IMR-90 (cell line): Measurements from ENCODE around the gene TSPAN3. TPM values are rescaled to one million over a fixed set of nuclear protein-coding genes. Genes with fewer than 3 reads are reported as not detected.

ENCODE experiments used
- ATAC-seq: fragments of 200-7000 bp; cut with Tn5 transposase; 2 replicates; pipeline ENCODE4 v1.9.1; 2020; ENCODE audit warnings: low read depth, mild to moderate bottlenecking, moderate library complexity
- BruUV-seq: library from RNA; stranded (reverse); fragments of 400-500 nt; replicated peaks from 2 replicates; lab custom pipeline; 2021; lab: Mats Ljungman, UMichigan
- CTCF ChIA-PET: fragments of 300-600 bp; formaldehyde crosslinking; extraction: SDS; loops from one replicate; lab custom pipeline; 2021; ENCODE audit warnings: antibody characterized with exemption; lab: Yijun Ruan, JAX
- POLR2A ChIA-PET: fragments of 300-600 bp; sonication (Branson Sonifier 250); formaldehyde crosslinking; loops from one replicate; lab custom pipeline; 2022; ENCODE audit warnings: antibody characterized with exemption; ENCODE audit not compliant: unreplicated experiment; lab: Charles Lee
- DNase-seq: peaks from one replicate; pipeline ENCODE4 v3.0.0; 2013
- H2AFZ ChIP-seq: replicated peaks from 2 replicates; pipeline ENCODE3; 2013; ENCODE audit warnings: low read length, mild to moderate bottlenecking; ENCODE audit not compliant: poor library complexity
- H2AK5ac ChIP-seq: 2 replicates; pipeline ENCODE4 v1.6.1; 2013; ENCODE audit warnings: low read depth, low read length, inconsistent platforms
- H2AK9ac ChIP-seq: replicated peaks from 2 replicates; pipeline ENCODE3; 2013; ENCODE audit warnings: mild to moderate bottlenecking, low read depth, low read length, moderate library complexity; ENCODE audit not compliant: poor library complexity
- H2BK120ac ChIP-seq: 2 replicates; pipeline ENCODE4 v1.6.1; 2013; ENCODE audit warnings: low read depth, low read length, inconsistent platforms
- H2BK15ac ChIP-seq: 3 replicates; pipeline ENCODE4 v1.6.1; 2013; ENCODE audit warnings: low read depth, low read length, inconsistent platforms
- H2BK20ac ChIP-seq: 2 replicates; pipeline ENCODE4 v1.6.1; 2013; ENCODE audit warnings: low read depth, mild to moderate bottlenecking, inconsistent platforms, low read length, moderate library complexity
- H2BK5ac ChIP-seq: 2 replicates; pipeline ENCODE4 v1.6.1; 2013; ENCODE audit warnings: mild to moderate bottlenecking, low read depth, low read length, inconsistent platforms; ENCODE audit not compliant: poor library complexity, severe bottlenecking
- H3K14ac ChIP-seq: replicated peaks from 2 replicates; pipeline ENCODE4 v1.6.1; 2013; ENCODE audit warnings: low read depth, low read length, inconsistent platforms
- H3K18ac ChIP-seq: 2 replicates; pipeline ENCODE4 v1.6.1; 2013; ENCODE audit warnings: low read depth, low read length, control low read depth
- H3K23ac ChIP-seq: 2 replicates; pipeline ENCODE4 v1.6.1; 2013; ENCODE audit warnings: low read depth, low read length, inconsistent platforms
- H3K27ac ChIP-seq: 2 replicates; pipeline ENCODE4 v1.5.1; 2013; ENCODE audit warnings: mild to moderate bottlenecking, control low read depth, low read length; ENCODE audit not compliant: insufficient read depth
- H3K27me3 ChIP-seq: 2 replicates; pipeline ENCODE4 v1.6.1; 2013; ENCODE audit warnings: low read length; ENCODE audit not compliant: control insufficient read depth, insufficient read depth
- H3K36me3 ChIP-seq: 2 replicates; pipeline ENCODE4 v1.6.1; 2013; ENCODE audit warnings: low read length, mixed read lengths; ENCODE audit not compliant: control insufficient read depth, insufficient read depth
- H3K4ac ChIP-seq: 2 replicates; pipeline ENCODE4 v1.6.1; 2013; ENCODE audit warnings: low read depth, low read length, inconsistent platforms
- H3K4me1 ChIP-seq: 2 replicates; pipeline ENCODE4 v1.6.1; 2013; ENCODE audit warnings: low read length, mixed read lengths; ENCODE audit not compliant: control insufficient read depth, insufficient read depth
- H3K4me2 ChIP-seq: 2 replicates; pipeline ENCODE4 v1.6.1; 2013; ENCODE audit warnings: low read depth, mild to moderate bottlenecking, control low read depth, low read length, moderate library complexity
- H3K4me3 ChIP-seq: 2 replicates; pipeline ENCODE4 v1.5.1; 2013; ENCODE audit warnings: low read depth, mild to moderate bottlenecking, control low read depth, low read length, moderate library complexity; ENCODE audit not compliant: insufficient read depth
- H3K56ac ChIP-seq: 2 replicates; pipeline ENCODE4 v1.6.1; 2013; ENCODE audit warnings: low read length, inconsistent platforms; ENCODE audit not compliant: insufficient read depth; ENCODE audit errors: extremely low read depth
- H3K79me1 ChIP-seq, 2 experiments: 2 replicates each; pipeline ENCODE4 v1.6.1; 2013; ENCODE audit warnings: low read length in 2 of 2, inconsistent platforms in 1 of 2, low read depth in 1 of 2
- H3K9ac ChIP-seq: 2 replicates; pipeline ENCODE4 v1.6.1; 2013; ENCODE audit warnings: low read depth, low read length, control low read depth
- H3K9me1 ChIP-seq: 2 replicates; pipeline ENCODE4 v1.6.1; 2013; ENCODE audit warnings: low read length, inconsistent platforms; ENCODE audit not compliant: insufficient read depth
- H3K9me3 ChIP-seq: 2 replicates; pipeline ENCODE4 v1.6.1; 2013; ENCODE audit warnings: low read length; ENCODE audit not compliant: control insufficient read depth, insufficient read depth
- H4K20me1 ChIP-seq: 2 replicates; pipeline ENCODE4 v1.6.1; 2013; ENCODE audit warnings: low read length, inconsistent platforms; ENCODE audit not compliant: insufficient read depth
- H4K5ac ChIP-seq: 2 replicates; pipeline ENCODE4 v1.6.1; 2013; ENCODE audit warnings: mild to moderate bottlenecking, low read depth, low read length, control low read depth
- H4K8ac ChIP-seq, 2 experiments: 2 replicates each; pipeline ENCODE4 v1.6.1; 2013; ENCODE audit warnings: low read depth in 2 of 2, low read length in 2 of 2, control low read depth in 1 of 2, inconsistent platforms in 1 of 2
- H4K91ac ChIP-seq: 2 replicates; pipeline ENCODE4 v1.6.1; 2013; ENCODE audit warnings: low read depth, low read length, inconsistent platforms; ENCODE audit not compliant: insufficient read depth
- BHLHE40 ChIP-seq: fragments of 150-350 bp; IDR thresholded peaks from 2 replicates; pipeline ENCODE4 v1.6.1; 2016; ENCODE audit warnings: mild to moderate bottlenecking, low read depth, low read length
- CEBPB ChIP-seq: IDR thresholded peaks from 2 replicates; pipeline ENCODE4 v1.6.1; 2012; ENCODE audit warnings: low read depth, low read length, improper control_type of control experiment
- CHD1 ChIP-seq: IDR thresholded peaks from 2 replicates; pipeline ENCODE4 v1.6.1; 2012; ENCODE audit warnings: low read depth, low read length, improper control_type of control experiment
- FOS ChIP-seq: fragments of 150-350 bp; IDR thresholded peaks from 2 replicates; pipeline ENCODE4 v1.6.1; 2016; ENCODE audit warnings: low read depth, low read length
- MAZ ChIP-seq: IDR thresholded peaks from 2 replicates; pipeline ENCODE4 v1.6.1; 2012; ENCODE audit warnings: low read depth, mild to moderate bottlenecking, low read length, improper control_type of control experiment, moderate library complexity, borderline replicate concordance
- MXI1 ChIP-seq: IDR thresholded peaks from 2 replicates; pipeline ENCODE4 v1.6.1; 2012; ENCODE audit warnings: low read depth, mild to moderate bottlenecking, low read length, moderate library complexity, borderline replicate concordance
- NFE2L2 ChIP-seq: fragments of 150-350 bp; IDR thresholded peaks from 2 replicates; pipeline ENCODE4 v1.6.1; 2016; ENCODE audit warnings: low read depth, mild to moderate bottlenecking, low read length
- POLR2A ChIP-seq: IDR thresholded peaks from 2 replicates; pipeline ENCODE4 v1.6.1; 2012; ENCODE audit warnings: mild to moderate bottlenecking, low read depth, low read length
- RCOR1 ChIP-seq: IDR thresholded peaks from 2 replicates; pipeline ENCODE4 v1.6.1; 2012; ENCODE audit warnings: mild to moderate bottlenecking, low read length, improper control_type of control experiment; ENCODE audit not compliant: insufficient replicate concordance
- RFX5 ChIP-seq: IDR thresholded peaks from 2 replicates; pipeline ENCODE4 v1.8.0; 2012; ENCODE audit warnings: low read depth, mild to moderate bottlenecking, low read length, moderate library complexity
- WGBS, 2 experiments: methylation state at CpG; one replicate each; pipeline versions ENCODE4 v1.1.5 to v1.1.7; 2013; ENCODE audit warnings: missing lambda C conversion rate in 2 of 2; ENCODE audit not compliant: insufficient read length in 1 of 2; ENCODE audit errors: extremely low coverage in 2 of 2; 5-methylcytosine and 5-hydroxymethylcytosine counted together
- dilution Hi-C: fragments of 300-500 bp; cut with HindIII; formaldehyde crosslinking; loops from one replicate; pipeline ENCODE4 v1.14.3; 2018; ENCODE audit warnings: low sequenced_read_pairs; ENCODE audit not compliant: unreplicated experiment
- in situ Hi-C: fragments of 300-500 bp; cut with MboI; formaldehyde crosslinking; loops from 3 replicates; pipeline ENCODE4 v1.14.3; 2019; ENCODE audit warnings: low sequenced_read_pairs, inconsistent platforms, mixed read lengths
- intact Hi-C: fragments of 100-400 bp; cut with micrococcal nuclease; formaldehyde crosslinking; loops from 2 replicates; pipeline ENCODE4 v1.10.0; 2022
- polyA plus RNA-seq, 3 experiments: library from polyadenylated mRNA; depleted of rRNA; stranded (reverse); fragments of >200 nt; gene quantifications; 2 replicates each; pipeline ENCODE4 v1.2.3, GENCODE V29; 2012; ENCODE audit warnings: low replicate concordance in 1 of 3
- total RNA-seq: library from RNA; depleted of rRNA; stranded (reverse); fragments of >200 nt; gene quantifications from 2 replicates; pipeline ENCODE4 v1.2.3, GENCODE V29; 2012
- TF ChIP-seq, protein P1 (sequence below): fragments of 150-350 bp; IDR thresholded peaks from 2 replicates; pipeline ENCODE4 v1.6.1; 2016; ENCODE audit warnings: low read depth, mild to moderate bottlenecking, low read length, moderate library complexity, borderline replicate concordance
- TF ChIP-seq, protein P2 (sequence below): fragments of 150-350 bp; IDR thresholded peaks from 2 replicates; pipeline ENCODE4 v1.6.1; 2017; ENCODE audit warnings: mild to moderate bottlenecking, antibody characterized with exemption, low read length, low read depth
- TF ChIP-seq, protein P3 (sequence below): conservative IDR thresholded peaks from 2 replicates; pipeline ENCODE4 v1.5.1; 2012; ENCODE audit warnings: mild to moderate bottlenecking, low read depth, low read length, improper control_type of control experiment

TSPAN3 gene
- total and polyA plus RNA-seq, 2 of the 4 experiments (the other 2 are of a cell fraction), result 270 to 295 TPM

DNA sequence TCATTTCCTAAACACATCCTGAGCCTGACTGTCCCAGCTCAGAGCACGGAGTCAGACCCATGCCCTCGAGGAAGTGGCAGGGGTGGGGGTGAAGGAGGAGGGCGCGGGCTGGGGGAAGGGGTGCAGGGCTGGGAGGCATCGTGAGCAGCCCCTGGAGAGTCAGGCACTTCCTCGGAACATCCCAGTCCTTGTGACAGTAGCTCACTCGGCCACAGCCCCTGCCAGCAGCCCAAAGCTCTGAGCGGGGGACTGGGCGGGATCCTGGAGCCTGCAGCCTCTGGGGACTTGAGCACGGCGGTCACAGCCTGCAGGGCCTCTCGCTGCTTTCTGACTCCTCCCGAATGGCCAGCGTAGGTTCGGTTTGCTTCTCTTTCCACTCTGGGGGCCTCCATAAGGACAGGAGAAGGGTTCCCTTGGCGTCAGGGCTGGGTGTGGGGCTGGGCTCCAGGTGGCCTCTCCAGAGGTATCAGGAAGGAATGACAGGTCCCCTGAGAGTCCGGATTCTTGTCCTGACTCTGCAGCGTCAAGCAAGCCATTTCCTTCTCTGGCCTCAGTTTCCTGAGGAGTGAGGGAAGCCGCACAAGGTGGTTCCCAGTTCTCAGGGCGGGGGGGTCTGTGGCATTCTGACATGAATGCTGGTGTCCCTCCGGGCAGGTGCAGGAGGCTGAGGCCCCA lies 55.1 kb downstream of the TSPAN3 start:
- H3K18ac ChIP-seq, result no peak overlapping the region
- no peak overlapping the region for H3K9ac ChIP-seq
- H3K4me3 ChIP-seq, result no peak overlapping the region
- in situ Hi-C loops, result no loop called here
- 48% methylated on average over 5 of the region's 21 CpGs; no CpG with 5 or more reads in 1 of the 2 experiments for WGBS, 2 experiments
- peaks cover 2% of the 10 kb centered on the region for H3K4me1 ChIP-seq
- intact Hi-C loops, result no loop called here
- no peak overlapping the region for H4K91ac ChIP-seq
- no peak overlapping the region for H3K4ac ChIP-seq
- no peak overlapping the region for H2BK5ac ChIP-seq
- no peaks in the 10 kb centered on the region for H3K9me3 ChIP-seq
- peaks cover 6% of the 10 kb centered on the region for H3K9me1 ChIP-seq
- peak overlapping the region; percentile 9 for H2AK9ac ChIP-seq
- H3K56ac ChIP-seq, result no peak overlapping the region
- H2BK15ac ChIP-seq, result no peak overlapping the region
- TF ChIP-seq RFX5 (no peak), CHD1 (no peak), RCOR1 (no peak), CEBPB (no peak), BHLHE40 (no peak), FOS (no peak), POLR2A (no peak), MXI1 (no peak), MAZ (no peak), NFE2L2 (no peak)
- TF ChIP-seq, protein P1, sequence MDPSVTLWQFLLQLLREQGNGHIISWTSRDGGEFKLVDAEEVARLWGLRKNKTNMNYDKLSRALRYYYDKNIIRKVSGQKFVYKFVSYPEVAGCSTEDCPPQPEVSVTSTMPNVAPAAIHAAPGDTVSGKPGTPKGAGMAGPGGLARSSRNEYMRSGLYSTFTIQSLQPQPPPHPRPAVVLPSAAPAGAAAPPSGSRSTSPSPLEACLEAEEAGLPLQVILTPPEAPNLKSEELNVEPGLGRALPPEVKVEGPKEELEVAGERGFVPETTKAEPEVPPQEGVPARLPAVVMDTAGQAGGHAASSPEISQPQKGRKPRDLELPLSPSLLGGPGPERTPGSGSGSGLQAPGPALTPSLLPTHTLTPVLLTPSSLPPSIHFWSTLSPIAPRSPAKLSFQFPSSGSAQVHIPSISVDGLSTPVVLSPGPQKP, result no peak
- TF ChIP-seq, protein P2, sequence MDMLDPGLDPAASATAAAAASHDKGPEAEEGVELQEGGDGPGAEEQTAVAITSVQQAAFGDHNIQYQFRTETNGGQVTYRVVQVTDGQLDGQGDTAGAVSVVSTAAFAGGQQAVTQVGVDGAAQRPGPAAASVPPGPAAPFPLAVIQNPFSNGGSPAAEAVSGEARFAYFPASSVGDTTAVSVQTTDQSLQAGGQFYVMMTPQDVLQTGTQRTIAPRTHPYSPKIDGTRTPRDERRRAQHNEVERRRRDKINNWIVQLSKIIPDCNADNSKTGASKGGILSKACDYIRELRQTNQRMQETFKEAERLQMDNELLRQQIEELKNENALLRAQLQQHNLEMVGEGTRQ, result no peak
- TF ChIP-seq, protein P3, sequence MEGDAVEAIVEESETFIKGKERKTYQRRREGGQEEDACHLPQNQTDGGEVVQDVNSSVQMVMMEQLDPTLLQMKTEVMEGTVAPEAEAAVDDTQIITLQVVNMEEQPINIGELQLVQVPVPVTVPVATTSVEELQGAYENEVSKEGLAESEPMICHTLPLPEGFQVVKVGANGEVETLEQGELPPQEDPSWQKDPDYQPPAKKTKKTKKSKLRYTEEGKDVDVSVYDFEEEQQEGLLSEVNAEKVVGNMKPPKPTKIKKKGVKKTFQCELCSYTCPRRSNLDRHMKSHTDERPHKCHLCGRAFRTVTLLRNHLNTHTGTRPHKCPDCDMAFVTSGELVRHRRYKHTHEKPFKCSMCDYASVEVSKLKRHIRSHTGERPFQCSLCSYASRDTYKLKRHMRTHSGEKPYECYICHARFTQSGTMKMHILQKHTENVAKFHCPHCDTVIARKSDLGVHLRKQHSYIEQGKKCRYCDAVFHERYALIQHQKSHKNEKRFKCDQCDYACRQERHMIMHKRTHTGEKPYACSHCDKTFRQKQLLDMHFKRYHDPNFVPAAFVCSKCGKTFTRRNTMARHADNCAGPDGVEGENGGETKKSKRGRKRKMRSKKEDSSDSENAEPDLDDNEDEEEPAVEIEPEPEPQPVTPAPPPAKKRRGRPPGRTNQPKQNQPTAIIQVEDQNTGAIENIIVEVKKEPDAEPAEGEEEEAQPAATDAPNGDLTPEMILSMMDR, result no peak
- CTCF ChIA-PET, result no interaction called here
- peaks cover 22% of the 10 kb centered on the region for H3K27me3 ChIP-seq
- H3K79me1 ChIP-seq, result no peaks in the 10 kb centered on the region
- no peaks in the 10 kb centered on the region for H4K20me1 ChIP-seq
- no peak overlapping the region for H2BK120ac ChIP-seq
- POLR2A ChIA-PET, result no interaction called here
- H4K8ac ChIP-seq, result no peak overlapping the region
- no peak overlapping the region for H3K4me2 ChIP-seq
- BruUV-seq, result no TSS peak
- H3K23ac ChIP-seq, result no peak overlapping the region
- ATAC-seq (no peak), DNase-seq (no peak)
- H2AK5ac ChIP-seq, result no peak overlapping the region
- dilution Hi-C loops, result no loop called here
- H3K36me3 ChIP-seq, result no peaks in the 10 kb centered on the region
- no peak overlapping the region for H2AFZ ChIP-seq
- no peak overlapping the region for H3K14ac ChIP-seq
- no peak overlapping the region for H2BK20ac ChIP-seq
- H4K5ac ChIP-seq, result no peak overlapping the region
- H3K27ac ChIP-seq, result no peak overlapping the region
